ENCODE data around the gene BRD9.

The BRD9 gene

GRCh38 chr5:851076-851475 is 41.5 kb downstream of the BRD9 start:
- H3K4me3 ChIP-seq (ENCODE audit: low read depth, low read length): no peak overlapping the region
- no peaks in the 10 kb centered on the region for H3K9me3 ChIP-seq (ENCODE audit: control insufficient read depth, insufficient read depth, low read depth, low read length)
- H3K27ac ChIP-seq (ENCODE audit: extremely low read depth, low read depth, low read length): no peak overlapping the region
- TF ChIP-seq ZNF580 (tag by site-specific recombination; IDR thresholded peaks at IDR 0.05) (no peak), ZNF558 (tag by site-specific recombination; IDR thresholded peaks at IDR 0.05) (no peak), ZNF292 (tag by site-specific recombination; IDR thresholded peaks at IDR 0.05; ENCODE audit: borderline replicate concordance, low read depth) (no peak), ZFHX2 (tag by site-specific recombination; conservative IDR thresholded peaks at IDR 0.05) (no peak), KLF8 (tag by site-specific recombination; IDR thresholded peaks at IDR 0.05) (no peak), ZNF596 (tag by site-specific recombination; IDR thresholded peaks at IDR 0.05) (no peak)
- no peaks in the 10 kb centered on the region for H3K4me1 ChIP-seq (ENCODE audit: control insufficient read depth, insufficient read depth, low read length)
- CTCF ChIA-PET: no interaction called here
- H3K36me3 ChIP-seq (ENCODE audit: control insufficient read depth in 2 of 2, insufficient read depth in 1 of 2, low read length in 2 of 2): peaks cover 0 to 3% of the 10 kb centered on the region in 2 experiments; a peak in 2 of 3 replicates
- POLR2A ChIA-PET: no interaction called here

- peaks cover 0 to 3% of the 10 kb centered on the region in 2 experiments; a peak in 1 of 3 replicates for H3K36me3 ChIP-seq (ENCODE audit: control insufficient read depth in 2 of 2, insufficient read depth in 1 of 2, low read length in 2 of 2)
- POLR2A ChIA-PET: no interaction called here
- no peak within 1 kb of the TSS for H3K4me3 ChIP-seq (ENCODE audit: low read depth, low read length)
- no peak for TF ChIP-seq SETDB1 (IDR thresholded peaks at IDR 0.05; ENCODE audit: insufficient read length, low read length)
- TF ChIP-seq SCRT2 (tag by site-specific recombination; IDR thresholded peaks at IDR 0.05): 0 out of 2 replicates have a peak, but pooled peaks have one; percentile 46
- TF ChIP-seq ZNF692 (tag by site-specific recombination; IDR thresholded peaks at IDR 0.05): no peak
- TF ChIP-seq ZNF280C (tag by site-specific recombination; IDR thresholded peaks at IDR 0.05): no peak
- TF ChIP-seq KLF7 (tag by site-specific recombination; IDR thresholded peaks at IDR 0.05; ENCODE audit: borderline replicate concordance): no peak
- 0 out of 2 replicates have a peak, but pooled peaks have one; percentile 20 for TF ChIP-seq SCRT1 (tag by site-specific recombination; IDR thresholded peaks at IDR 0.05; ENCODE audit: borderline replicate concordance)
- TF ChIP-seq GLI2 (tag by site-specific recombination; IDR thresholded peaks at IDR 0.05; ENCODE audit: borderline replicate concordance, low read depth): no peak
- no peak for TF ChIP-seq ZNF157 (tag by site-specific recombination; IDR thresholded peaks at IDR 0.05)
- CTCF ChIA-PET: no interaction called here
- H3K4me1 ChIP-seq (ENCODE audit: control insufficient read depth, insufficient read depth, low read length): no peaks in the 10 kb centered on the region
- no peak within 1 kb of the TSS for H3K27ac ChIP-seq (ENCODE audit: extremely low read depth, low read depth, low read length)
- no peaks in the 10 kb centered on the region for H3K9me3 ChIP-seq (ENCODE audit: control insufficient read depth, insufficient read depth, low read depth, low read length)
Measured at GRCh38 chr5:850511-851006, 42.0 kb downstream of the BRD9 start, which contains the start of gene ZDHHC11. TSS of gene ZDHHC11 (minus strand) at chr5:850986. CDS start at chr5:850602, 384 bp downstream.

GRCh38 chr5:849651-850301 is 42.8 kb downstream of the BRD9 start:
- H3K36me3 ChIP-seq (ENCODE audit: control insufficient read depth in 2 of 2, insufficient read depth in 1 of 2, low read length in 2 of 2): peaks cover 0 to 3% of the 10 kb centered on the region in 2 experiments; a peak in 1 of 3 replicates
- no peak overlapping the region for H3K27ac ChIP-seq (ENCODE audit: extremely low read depth, low read depth, low read length)
- POLR2A ChIA-PET: no interaction called here
- CTCF ChIA-PET: no interaction called here
- H3K9me3 ChIP-seq (ENCODE audit: control insufficient read depth, insufficient read depth, low read depth, low read length): no peaks in the 10 kb centered on the region
- no peak for TF ChIP-seq PRDM10 (tag by site-specific recombination; IDR thresholded peaks at IDR 0.05)
- TF ChIP-seq SCRT1 (tag by site-specific recombination; IDR thresholded peaks at IDR 0.05; ENCODE audit: borderline replicate concordance): no peak
- no peak for TF ChIP-seq CTCF (tag by site-specific recombination; IDR thresholded peaks at IDR 0.05)
- no peak for TF ChIP-seq ZNF660 (tag by site-specific recombination; IDR thresholded peaks at IDR 0.05)
- no peak for TF ChIP-seq ZNF501 (tag by site-specific recombination; IDR thresholded peaks at IDR 0.05)
- no peak overlapping the region for H3K4me3 ChIP-seq (ENCODE audit: low read depth, low read length)
- H3K4me1 ChIP-seq (ENCODE audit: control insufficient read depth, insufficient read depth, low read length): no peaks in the 10 kb centered on the region
